Occipital lobe (tissue), 2 donors: ENCODE data around the gene BTNL9. TPM values are rescaled to one million over a fixed set of nuclear protein-coding genes. Genes with fewer than 3 reads are reported as not detected.
"Not testable (repeated sequence)": the region's sequence is repeated elsewhere in the genome, so short reads cannot be mapped to it uniquely, and the experiment has no call there.

Source experiments
- DNase-seq: peaks from one replicate; lab custom pipeline; 2025; lab: John Stamatoyannopoulos, UW
- total RNA-seq: library from RNA; depleted of rRNA; stranded (reverse); fragments of >200 nt; gene quantifications from one replicate; pipeline ENCODE4 v1.2.3, GENCODE V29; 2014

BTNL9 gene
- total RNA-seq, result 0.78 TPM

GRCh38 chr5:181039931-181040630 lies at the start of gene BTNL9:
TSS of gene BTNL9 (plus strand) at chr5:181040266. CDS start at chr5:181045490, 5,224 bp downstream.
- no peak for DNase-seq

- DNase-seq, result no peak
Observed at GRCh38 chr5:180990882-180991242, 49.2 kb upstream of the BTNL9 start.

- DNase-seq, result no peak
Observed at GRCh38 chr5:181001947-181002346, 38.1 kb upstream of the BTNL9 start.

GRCh38 chr5:181005791-181006190 lies 34.3 kb upstream of the BTNL9 start:
- DNase-seq, result no peak

- no peak for DNase-seq
Observed at GRCh38 chr5:181008136-181008535, 31.9 kb upstream of the BTNL9 start.

- not testable (repeated sequence) for DNase-seq
Observed at GRCh38 chr5:181010018-181010417, 30.0 kb upstream of the BTNL9 start.

GRCh38 chr5:181014654-181015053 lies 25.4 kb upstream of the BTNL9 start:
- DNase-seq, result not testable (repeated sequence)

GRCh38 chr5:181017448-181017847 lies 22.6 kb upstream of the BTNL9 start:
- not testable (repeated sequence) for DNase-seq

GRCh38 chr5:181020688-181021087 lies 19.4 kb upstream of the BTNL9 start:
- DNase-seq, result no peak

GRCh38 chr5:181024245-181025064 lies 15.6 kb upstream of the BTNL9 start:
- DNase-seq, result no peak

GRCh38 chr5:181027452-181028031 lies 12.5 kb upstream of the BTNL9 start:
- no peak for DNase-seq

- DNase-seq, result no peak
Observed at GRCh38 chr5:181028032-181028819, 11.8 kb upstream of the BTNL9 start.

GRCh38 chr5:181031716-181032115 lies 8.3 kb upstream of the BTNL9 start:
- DNase-seq, result no peak

GRCh38 chr5:181035991-181036815 lies 3.9 kb upstream of the BTNL9 start:
- DNase-seq, result no peak

GRCh38 chr5:181036816-181037364 lies 3.2 kb upstream of the BTNL9 start:
- no peak for DNase-seq

GRCh38 chr5:181037365-181037861 lies 2.7 kb upstream of the BTNL9 start:
- DNase-seq, result no peak

GRCh38 chr5:181039471-181039870 lies 595 bp upstream of the BTNL9 start:
- no peak for DNase-seq

GRCh38 chr5:181040631-181040945 lies 522 bp downstream of the BTNL9 start:
- no peak for DNase-seq

- no peak for DNase-seq
Observed at GRCh38 chr5:181041043-181041442, 977 bp downstream of the BTNL9 start.

- no peak for DNase-seq
Observed at GRCh38 chr5:181042036-181042713, 2.1 kb downstream of the BTNL9 start.
